HG02763 (cell line): ENCODE results near the gene RHOH.
A peak's percentile ranks its signal among the peaks of the same experiment; 100 is the strongest.

ENCODE experiments used
- ATAC-seq: cut with Tn5 transposase; IDR thresholded peaks from one replicate; pipeline ENCODE4 v1.9.1; 2021; ENCODE audit warnings: mild to moderate bottlenecking, moderate library complexity; ENCODE audit not compliant: unreplicated experiment

RHOH gene

GRCh38 chr4:40204507-40205258, 7.9 kb downstream of the RHOH start:
- no peak for ATAC-seq

- peak; percentile 51 for ATAC-seq
Observed at GRCh38 chr4:40205259-40206198, 8.7 kb downstream of the RHOH start.

GRCh38 chr4:40206426-40206825, 9.6 kb downstream of the RHOH start:
- ATAC-seq, result no peak

GRCh38 chr4:40209401-40209800, 12.6 kb downstream of the RHOH start:
- no peak for ATAC-seq

- no peak for ATAC-seq
Observed at GRCh38 chr4:40210776-40211175, 13.9 kb downstream of the RHOH start.

- ATAC-seq, result no peak
Observed at GRCh38 chr4:40211224-40212185, 14.7 kb downstream of the RHOH start.

- no peak for ATAC-seq
Observed at GRCh38 chr4:40212674-40213527, 16.1 kb downstream of the RHOH start.

GRCh38 chr4:40214038-40214437, 17.2 kb downstream of the RHOH start:
- no peak for ATAC-seq

- no peak for ATAC-seq
Observed at GRCh38 chr4:40214661-40215418, 18.0 kb downstream of the RHOH start.

- no peak for ATAC-seq
Observed at GRCh38 chr4:40216622-40217366, 20.0 kb downstream of the RHOH start.

- no peak for ATAC-seq
Observed at GRCh38 chr4:40221744-40222143, 24.9 kb downstream of the RHOH start.

- no peak for ATAC-seq
Observed at GRCh38 chr4:40223343-40223742, 26.5 kb downstream of the RHOH start.

GRCh38 chr4:40224432-40224831, 27.6 kb downstream of the RHOH start:
- no peak for ATAC-seq

- no peak for ATAC-seq
Observed at GRCh38 chr4:40225497-40225896, 28.7 kb downstream of the RHOH start.

GRCh38 chr4:40227284-40227683, 30.5 kb downstream of the RHOH start:
- ATAC-seq, result peak; percentile 57

GRCh38 chr4:40228497-40229365, 31.9 kb downstream of the RHOH start:
- peak; percentile 35 for ATAC-seq

- no peak for ATAC-seq
Observed at GRCh38 chr4:40231316-40231863, 34.6 kb downstream of the RHOH start.
